AG04449 (cell line): ENCODE measurements around the gene TMEM260.
"Not testable (repeated sequence)": the region's sequence is repeated elsewhere in the genome, so short reads cannot be mapped to it uniquely, and the experiment has no call there.

Experiments used
- CTCF ChIA-PET: fragments of 350-600 bp; formaldehyde crosslinking; extraction: SDS; loops from one replicate; lab custom pipeline; 2021; ENCODE audit warnings: antibody characterized with exemption; lab: Yijun Ruan, JAX
- POLR2A ChIA-PET: fragments of 400-600, 350-600 bp; formaldehyde crosslinking; extraction: SDS; loops from one replicate; lab custom pipeline; 2020; ENCODE audit warnings: antibody characterized with exemption, inconsistent platforms; lab: Yijun Ruan, JAX
- DNase-seq: peaks from one replicate; pipeline ENCODE4 v3.0.0-alpha.2; 2010; ENCODE audit warnings: low read depth, low spot score
- H3K4me3 ChIP-seq: 2 replicates; pipeline ENCODE4 v1.5.1; 2011; ENCODE audit warnings: low read depth, mild to moderate bottlenecking, control low read depth, low read length
- CTCF ChIP-seq: IDR thresholded peaks from one replicate; pipeline ENCODE4 v1.5.1; 2011; ENCODE audit warnings: mild to moderate bottlenecking, moderate library complexity, low read length, control low read depth, inconsistent platforms; ENCODE audit not compliant: insufficient read depth; ENCODE audit errors: missing control alignments

Gene TMEM260

DNA sequence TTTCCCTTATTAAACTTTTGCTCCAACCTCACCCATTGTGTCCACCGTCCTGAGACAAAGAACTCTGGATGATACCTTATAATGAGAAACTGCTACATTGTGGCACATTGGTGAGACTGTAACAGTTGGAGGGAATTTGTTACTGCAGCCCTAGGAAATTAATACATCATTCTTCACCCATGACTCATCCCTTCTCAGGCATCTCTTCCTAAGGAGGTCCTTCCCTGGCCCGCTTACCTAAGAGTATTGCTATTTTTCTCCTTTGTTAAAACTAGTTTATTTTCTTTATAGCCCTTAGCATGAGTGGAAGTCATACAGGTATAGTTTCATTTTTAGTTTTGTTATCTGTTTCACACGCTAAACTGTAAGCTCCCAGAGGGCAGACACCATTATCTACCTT, 87.1 kb downstream of the TMEM260 start:
- CTCF ChIA-PET = no interaction called here
- POLR2A ChIA-PET = no interaction called here

DNA sequence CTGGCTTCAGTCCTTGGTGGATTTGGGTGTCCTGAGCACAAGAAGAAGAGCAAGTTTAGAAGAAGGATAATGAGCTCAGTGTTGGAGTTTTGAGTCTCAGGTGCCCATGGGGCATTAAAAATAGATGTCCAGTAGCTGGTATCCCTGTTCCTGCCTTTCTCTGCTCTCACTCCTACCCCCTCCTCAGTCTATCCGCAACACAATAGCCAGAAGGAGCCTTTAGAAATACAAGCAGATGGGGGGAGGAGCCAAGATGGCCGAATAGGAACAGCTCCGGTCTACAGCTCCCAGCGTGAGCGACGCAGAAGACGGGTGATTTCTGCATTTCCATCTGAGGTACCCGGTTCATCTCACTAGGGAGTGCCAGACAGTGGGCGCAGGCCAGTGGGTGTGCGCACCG, 87.7 kb downstream of the TMEM260 start:
- H3K4me3 ChIP-seq, DNase-seq, POLR2A ChIA-PET, CTCF ChIA-PET: not testable (repeated sequence)

More for the DNA sequence above, 87.1 kb downstream of the TMEM260 start:
- DNase-seq = no peak
- TF ChIP-seq CTCF = no peak
- no peak overlapping the region for H3K4me3 ChIP-seq

- ChIA-PET CTCF (no interaction called here), POLR2A (no interaction called here)
- no peak overlapping the region for H3K4me3 ChIP-seq
- TF ChIP-seq CTCF = no peak
- DNase-seq = no peak
These were observed 96.4 kb downstream of the TMEM260 start for GRCh38 chr14:56676042-56676441.

GRCh38 chr14:56678838-56679237, 99.2 kb downstream of the TMEM260 start:
- DNase-seq = no peak
- ChIA-PET CTCF (no interaction called here), POLR2A (no interaction called here)
- no peak for TF ChIP-seq CTCF
- no peak overlapping the region for H3K4me3 ChIP-seq

GRCh38 chr14:56686416-56686815, 106.8 kb downstream of the TMEM260 start:
- DNase-seq = no peak
- TF ChIP-seq CTCF = no peak
- H3K4me3 ChIP-seq = no peak overlapping the region
- ChIA-PET CTCF (no interaction called here), POLR2A (no interaction called here)

DNA sequence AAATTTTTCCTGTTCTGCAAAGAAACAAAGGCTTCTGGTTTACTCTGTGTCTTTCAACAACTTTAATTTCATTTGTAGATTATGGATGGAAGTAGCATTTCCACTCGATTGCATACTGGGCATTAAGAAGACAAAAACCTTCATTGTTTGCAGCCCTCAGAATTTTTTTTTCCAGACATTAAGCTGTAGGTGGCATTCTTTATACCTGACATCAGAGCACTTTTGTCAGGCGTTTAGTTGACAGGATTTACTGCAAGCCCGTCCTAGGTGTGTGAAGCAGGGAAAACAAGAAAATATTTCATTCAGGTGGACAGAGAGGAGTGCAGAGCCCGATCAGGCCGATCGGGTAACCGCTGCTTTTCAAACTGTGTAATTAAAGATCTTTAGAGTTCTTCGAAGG, 107.5 kb downstream of the TMEM260 start:
- CTCF ChIA-PET = no interaction called here

GRCh38 chr14:56694609-56695008, 115.0 kb downstream of the TMEM260 start:
- no peak overlapping the region for H3K4me3 ChIP-seq
- CTCF ChIA-PET = no interaction called here
- POLR2A ChIA-PET = no interaction called here
- no peak for TF ChIP-seq CTCF
- DNase-seq = no peak

More for the DNA sequence above, 107.5 kb downstream of the TMEM260 start:
- no peak overlapping the region for H3K4me3 ChIP-seq
- POLR2A ChIA-PET = no interaction called here
- no peak for TF ChIP-seq CTCF
- DNase-seq = no peak

DNA sequence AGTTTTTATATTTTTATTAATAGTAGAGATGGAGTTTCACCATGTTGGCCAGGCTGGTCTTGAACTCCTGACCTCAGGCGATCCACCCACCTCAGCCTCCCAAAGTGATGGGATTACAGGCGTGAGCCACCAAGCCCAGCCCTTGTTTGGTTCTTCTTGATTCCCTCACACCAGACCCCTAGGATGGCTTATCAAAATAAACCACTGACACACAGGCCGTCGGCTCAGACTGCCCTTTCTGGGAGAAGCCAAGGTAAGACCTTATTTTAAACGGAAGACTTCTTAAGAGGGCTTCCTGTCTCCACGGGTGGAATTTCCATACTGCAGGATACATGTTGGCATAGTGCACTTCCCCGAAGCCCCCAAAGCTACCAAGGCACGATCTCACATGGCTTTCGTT, 115.6 kb downstream of the TMEM260 start:
- POLR2A ChIA-PET, H3K4me3 ChIP-seq, DNase-seq, CTCF ChIA-PET: not testable (repeated sequence)
